ENCODE results near the gene TTC23L. TPM values are rescaled to one million over a fixed set of nuclear protein-coding genes. Genes with fewer than 3 reads are reported as not detected.

TTC23L gene
- total RNA-seq, 1 experiment from 2014 or later = 1.9 TPM

GRCh38 chr5:34791761-34792244, 47.2 kb upstream of the TTC23L start (continued):
- TF ChIP-seq, protein P1, sequence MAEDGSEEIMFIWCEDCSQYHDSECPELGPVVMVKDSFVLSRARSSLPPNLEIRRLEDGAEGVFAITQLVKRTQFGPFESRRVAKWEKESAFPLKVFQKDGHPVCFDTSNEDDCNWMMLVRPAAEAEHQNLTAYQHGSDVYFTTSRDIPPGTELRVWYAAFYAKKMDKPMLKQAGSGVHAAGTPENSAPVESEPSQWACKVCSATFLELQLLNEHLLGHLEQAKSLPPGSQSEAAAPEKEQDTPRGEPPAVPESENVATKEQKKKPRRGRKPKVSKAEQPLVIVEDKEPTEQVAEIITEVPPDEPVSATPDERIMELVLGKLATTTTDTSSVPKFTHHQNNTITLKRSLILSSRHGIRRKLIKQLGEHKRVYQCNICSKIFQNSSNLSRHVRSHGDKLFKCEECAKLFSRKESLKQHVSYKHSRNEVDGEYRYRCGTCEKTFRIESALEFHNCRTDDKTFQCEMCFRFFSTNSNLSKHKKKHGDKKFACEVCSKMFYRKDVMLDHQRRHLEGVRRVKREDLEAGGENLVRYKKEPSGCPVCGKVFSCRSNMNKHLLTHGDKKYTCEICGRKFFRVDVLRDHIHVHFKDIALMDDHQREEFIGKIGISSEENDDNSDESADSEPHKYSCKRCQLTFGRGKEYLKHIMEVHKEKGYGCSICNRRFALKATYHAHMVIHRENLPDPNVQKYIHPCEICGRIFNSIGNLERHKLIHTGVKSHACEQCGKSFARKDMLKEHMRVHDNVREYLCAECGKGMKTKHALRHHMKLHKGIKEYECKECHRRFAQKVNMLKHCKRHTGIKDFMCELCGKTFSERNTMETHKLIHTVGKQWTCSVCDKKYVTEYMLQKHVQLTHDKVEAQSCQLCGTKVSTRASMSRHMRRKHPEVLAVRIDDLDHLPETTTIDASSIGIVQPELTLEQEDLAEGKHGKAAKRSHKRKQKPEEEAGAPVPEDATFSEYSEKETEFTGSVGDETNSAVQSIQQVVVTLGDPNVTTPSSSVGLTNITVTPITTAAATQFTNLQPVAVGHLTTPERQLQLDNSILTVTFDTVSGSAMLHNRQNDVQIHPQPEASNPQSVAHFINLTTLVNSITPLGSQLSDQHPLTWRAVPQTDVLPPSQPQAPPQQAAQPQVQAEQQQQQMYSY (CRISPR knock-in tag; IDR thresholded peaks at IDR 0.05) = no peak
- TF ChIP-seq, protein P2, sequence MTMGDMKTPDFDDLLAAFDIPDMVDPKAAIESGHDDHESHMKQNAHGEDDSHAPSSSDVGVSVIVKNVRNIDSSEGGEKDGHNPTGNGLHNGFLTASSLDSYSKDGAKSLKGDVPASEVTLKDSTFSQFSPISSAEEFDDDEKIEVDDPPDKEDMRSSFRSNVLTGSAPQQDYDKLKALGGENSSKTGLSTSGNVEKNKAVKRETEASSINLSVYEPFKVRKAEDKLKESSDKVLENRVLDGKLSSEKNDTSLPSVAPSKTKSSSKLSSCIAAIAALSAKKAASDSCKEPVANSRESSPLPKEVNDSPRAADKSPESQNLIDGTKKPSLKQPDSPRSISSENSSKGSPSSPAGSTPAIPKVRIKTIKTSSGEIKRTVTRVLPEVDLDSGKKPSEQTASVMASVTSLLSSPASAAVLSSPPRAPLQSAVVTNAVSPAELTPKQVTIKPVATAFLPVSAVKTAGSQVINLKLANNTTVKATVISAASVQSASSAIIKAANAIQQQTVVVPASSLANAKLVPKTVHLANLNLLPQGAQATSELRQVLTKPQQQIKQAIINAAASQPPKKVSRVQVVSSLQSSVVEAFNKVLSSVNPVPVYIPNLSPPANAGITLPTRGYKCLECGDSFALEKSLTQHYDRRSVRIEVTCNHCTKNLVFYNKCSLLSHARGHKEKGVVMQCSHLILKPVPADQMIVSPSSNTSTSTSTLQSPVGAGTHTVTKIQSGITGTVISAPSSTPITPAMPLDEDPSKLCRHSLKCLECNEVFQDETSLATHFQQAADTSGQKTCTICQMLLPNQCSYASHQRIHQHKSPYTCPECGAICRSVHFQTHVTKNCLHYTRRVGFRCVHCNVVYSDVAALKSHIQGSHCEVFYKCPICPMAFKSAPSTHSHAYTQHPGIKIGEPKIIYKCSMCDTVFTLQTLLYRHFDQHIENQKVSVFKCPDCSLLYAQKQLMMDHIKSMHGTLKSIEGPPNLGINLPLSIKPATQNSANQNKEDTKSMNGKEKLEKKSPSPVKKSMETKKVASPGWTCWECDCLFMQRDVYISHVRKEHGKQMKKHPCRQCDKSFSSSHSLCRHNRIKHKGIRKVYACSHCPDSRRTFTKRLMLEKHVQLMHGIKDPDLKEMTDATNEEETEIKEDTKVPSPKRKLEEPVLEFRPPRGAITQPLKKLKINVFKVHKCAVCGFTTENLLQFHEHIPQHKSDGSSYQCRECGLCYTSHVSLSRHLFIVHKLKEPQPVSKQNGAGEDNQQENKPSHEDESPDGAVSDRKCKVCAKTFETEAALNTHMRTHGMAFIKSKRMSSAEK (CRISPR knock-in tag; IDR thresholded peaks at IDR 0.05; ENCODE audit: borderline replicate concordance) = no peak
- TF ChIP-seq ZNF423 (CRISPR knock-in tag; IDR thresholded peaks at IDR 0.05) (no peak), ZNF671 (CRISPR knock-in tag; IDR thresholded peaks at IDR 0.05) (no peak), FOXK1 (CRISPR knock-in tag; IDR thresholded peaks at IDR 0.05) (no peak), RORB (CRISPR knock-in tag; IDR thresholded peaks at IDR 0.05) (no peak), MXD4 (CRISPR knock-in tag; IDR thresholded peaks at IDR 0.05; ENCODE audit: borderline replicate concordance) (no peak), CREM (CRISPR knock-in tag; IDR thresholded peaks at IDR 0.05) (no peak), ZNF281 (CRISPR knock-in tag; IDR thresholded peaks at IDR 0.05) (no peak)

DNA sequence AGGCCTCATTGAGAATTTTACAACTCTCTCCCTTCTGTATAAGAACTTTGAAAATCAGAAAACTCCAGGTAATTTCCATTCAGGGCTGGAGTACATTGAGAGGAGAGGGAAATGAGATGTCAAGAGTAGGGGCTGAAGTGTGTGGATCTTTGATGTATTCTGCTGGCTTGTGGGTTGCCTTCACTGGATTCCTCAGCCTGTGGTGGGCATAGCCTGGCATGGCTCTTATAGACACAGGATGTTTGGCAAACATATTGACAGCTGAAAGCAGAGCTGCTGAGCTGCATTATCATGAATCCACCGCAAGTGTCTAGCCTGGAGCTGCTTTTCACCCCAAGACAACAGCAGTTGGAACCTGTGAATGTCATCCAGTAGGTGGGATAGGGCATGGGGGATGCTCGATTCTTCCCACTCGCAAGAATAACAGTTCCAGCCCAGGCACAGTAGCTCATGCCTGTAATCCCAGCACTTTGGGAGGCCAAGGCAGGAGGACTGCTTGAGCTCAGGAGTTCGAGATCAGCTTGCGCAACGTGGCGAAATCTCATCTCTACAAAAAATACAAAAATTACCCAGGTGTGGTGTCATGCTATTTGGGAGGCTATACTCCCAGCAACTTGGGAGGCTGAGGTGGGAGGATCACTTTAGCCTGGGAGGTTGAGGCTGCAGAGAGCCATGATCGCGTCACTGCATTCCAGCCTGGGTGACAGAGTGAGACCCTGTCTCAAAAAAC, 36.0 kb upstream of the TTC23L start:
- peaks cover 28% of the 10 kb centered on the region for H3K4me1 Mint-ChIP-seq
- DNase-seq (ENCODE audit: low spot score) = no peak
- H3K36me3 Mint-ChIP-seq = peaks cover 84% of the 10 kb centered on the region
- no peak for ATAC-seq
- no peak overlapping the region for H3K4me3 Mint-ChIP-seq
- ChIA-PET POLR2A (no interaction called here), CTCF (no interaction called here)
- H3K9me3 Mint-ChIP-seq = no peaks in the 10 kb centered on the region
- no peak for TF ChIP-seq ZNF317 (CRISPR knock-in tag; IDR thresholded peaks at IDR 0.05; ENCODE audit: borderline replicate concordance, low read depth)
- TF ChIP-seq ZNF423 (CRISPR knock-in tag; IDR thresholded peaks at IDR 0.05) = no peak
- no peak for TF ChIP-seq ZBTB21 (CRISPR knock-in tag; IDR thresholded peaks at IDR 0.05; ENCODE audit: borderline replicate concordance)
- TF ChIP-seq, protein P3, sequence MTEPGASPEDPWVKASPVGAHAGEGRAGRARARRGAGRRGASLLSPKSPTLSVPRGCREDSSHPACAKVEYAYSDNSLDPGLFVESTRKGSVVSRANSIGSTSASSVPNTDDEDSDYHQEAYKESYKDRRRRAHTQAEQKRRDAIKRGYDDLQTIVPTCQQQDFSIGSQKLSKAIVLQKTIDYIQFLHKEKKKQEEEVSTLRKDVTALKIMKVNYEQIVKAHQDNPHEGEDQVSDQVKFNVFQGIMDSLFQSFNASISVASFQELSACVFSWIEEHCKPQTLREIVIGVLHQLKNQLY (CRISPR knock-in tag; IDR thresholded peaks at IDR 0.05) = no peak
- TF ChIP-seq RELA (CRISPR knock-in tag; IDR thresholded peaks at IDR 0.05; ENCODE audit: borderline replicate concordance) = no peak
- TF ChIP-seq GTF2I (CRISPR knock-in tag; conservative IDR thresholded peaks at IDR 0.05) = no peak
- no peak for TF ChIP-seq TCF7 (CRISPR knock-in tag; IDR thresholded peaks at IDR 0.05; ENCODE audit: low read depth)
- TF ChIP-seq, protein P4, sequence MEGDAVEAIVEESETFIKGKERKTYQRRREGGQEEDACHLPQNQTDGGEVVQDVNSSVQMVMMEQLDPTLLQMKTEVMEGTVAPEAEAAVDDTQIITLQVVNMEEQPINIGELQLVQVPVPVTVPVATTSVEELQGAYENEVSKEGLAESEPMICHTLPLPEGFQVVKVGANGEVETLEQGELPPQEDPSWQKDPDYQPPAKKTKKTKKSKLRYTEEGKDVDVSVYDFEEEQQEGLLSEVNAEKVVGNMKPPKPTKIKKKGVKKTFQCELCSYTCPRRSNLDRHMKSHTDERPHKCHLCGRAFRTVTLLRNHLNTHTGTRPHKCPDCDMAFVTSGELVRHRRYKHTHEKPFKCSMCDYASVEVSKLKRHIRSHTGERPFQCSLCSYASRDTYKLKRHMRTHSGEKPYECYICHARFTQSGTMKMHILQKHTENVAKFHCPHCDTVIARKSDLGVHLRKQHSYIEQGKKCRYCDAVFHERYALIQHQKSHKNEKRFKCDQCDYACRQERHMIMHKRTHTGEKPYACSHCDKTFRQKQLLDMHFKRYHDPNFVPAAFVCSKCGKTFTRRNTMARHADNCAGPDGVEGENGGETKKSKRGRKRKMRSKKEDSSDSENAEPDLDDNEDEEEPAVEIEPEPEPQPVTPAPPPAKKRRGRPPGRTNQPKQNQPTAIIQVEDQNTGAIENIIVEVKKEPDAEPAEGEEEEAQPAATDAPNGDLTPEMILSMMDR (IDR thresholded peaks at IDR 0.05) = no peak
- no peaks in the 10 kb centered on the region for H3K27me3 Mint-ChIP-seq (ENCODE audit: low read depth)
- no peak overlapping the region; the same call in 1 of the 2 replicates for H3K27ac Mint-ChIP-seq
